NOMO-1 treated with dmso at 0.1 percent for 144 hours (cell line): ENCODE data around the gene MYBPC3.

Experiments used
- DNase-seq: peaks from one replicate; lab custom pipeline; 2025; ENCODE audit not compliant: unreplicated experiment; lab: John Stamatoyannopoulos, UW

MYBPC3 gene

DNA sequence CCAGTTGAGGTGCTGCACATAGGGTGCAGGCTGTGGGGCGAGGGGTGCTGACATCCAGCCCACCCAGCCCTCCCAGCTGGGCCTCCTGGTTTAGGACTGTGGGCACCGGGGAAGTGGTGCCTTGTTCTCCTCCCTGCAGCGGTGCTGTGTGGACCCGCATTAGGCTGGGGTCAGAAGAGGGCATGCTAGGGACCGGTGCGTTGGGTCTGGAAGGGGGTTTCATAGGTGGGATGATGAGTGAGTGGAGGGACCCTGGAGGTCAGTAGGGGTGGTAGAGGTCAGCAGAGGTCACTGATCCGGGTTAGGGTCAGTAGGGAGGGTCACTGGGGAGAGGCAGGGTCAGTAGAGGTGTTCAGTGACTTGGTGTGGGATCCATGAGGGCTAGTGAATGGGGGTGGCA lies 6.7 kb upstream of the MYBPC3 start:
- DNase-seq = no peak

DNA sequence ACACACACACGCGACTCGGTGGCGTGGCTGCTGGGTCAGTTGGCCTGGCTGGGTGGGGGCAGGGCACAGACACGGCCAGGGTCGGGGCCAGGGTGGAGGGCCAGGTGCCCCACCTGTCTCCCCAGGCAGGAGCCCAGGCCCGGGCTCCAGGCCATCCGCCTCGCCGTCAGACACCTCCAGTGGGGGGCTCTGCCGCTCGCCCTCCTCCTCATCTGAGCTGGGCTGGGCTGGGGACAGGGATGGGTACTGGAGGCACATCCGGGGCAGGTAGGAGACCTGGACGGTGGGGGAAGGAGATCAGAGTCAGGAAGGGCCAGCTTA lies 6.2 kb upstream of the MYBPC3 start:
- DNase-seq = no peak

GRCh38 chr11:47357985-47358730 lies 5.7 kb upstream of the MYBPC3 start:
- DNase-seq = no peak

GRCh38 chr11:47356998-47357329 lies 4.5 kb upstream of the MYBPC3 start:
- no peak for DNase-seq

DNA sequence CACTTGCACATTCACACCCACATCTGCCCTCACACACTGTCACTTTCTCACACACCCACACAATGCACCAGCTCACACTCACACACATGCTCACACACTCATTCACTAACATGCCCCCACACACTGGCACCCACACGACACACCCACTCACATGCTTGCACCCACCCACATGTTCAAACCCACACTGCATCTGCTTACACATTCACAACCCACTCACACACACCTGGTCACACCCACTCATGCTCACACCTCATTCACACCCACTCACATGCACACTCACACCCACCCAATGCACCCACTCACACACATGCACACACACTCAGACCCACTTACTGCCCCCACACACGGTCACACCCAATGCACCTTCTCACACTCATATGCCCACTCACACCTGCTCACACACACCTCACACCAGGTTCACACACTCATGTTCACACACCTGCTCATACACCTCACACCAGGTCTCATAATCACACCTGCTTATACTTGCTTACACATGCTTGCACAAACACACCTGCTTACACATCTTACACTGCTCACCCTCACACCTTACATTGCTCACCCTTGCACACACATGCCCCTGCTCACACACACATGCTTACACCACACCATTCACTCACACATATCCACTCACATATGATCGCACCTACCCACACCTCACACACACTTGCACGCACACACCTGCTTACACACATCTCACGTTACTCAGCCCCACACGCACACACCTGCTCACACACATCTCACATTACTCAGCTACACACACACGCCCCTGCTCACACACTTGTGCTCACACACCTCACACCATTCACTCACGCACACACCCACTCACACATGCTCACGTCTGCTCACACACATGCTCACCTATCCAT lies 3.9 kb upstream of the MYBPC3 start:
- DNase-seq = no peak

GRCh38 chr11:47355283-47356128 lies 3.0 kb upstream of the MYBPC3 start:
- DNase-seq = peak; percentile 21

- DNase-seq = no peak
Observed at GRCh38 chr11:47354913-47355282, 2.4 kb upstream of the MYBPC3 start.

DNA sequence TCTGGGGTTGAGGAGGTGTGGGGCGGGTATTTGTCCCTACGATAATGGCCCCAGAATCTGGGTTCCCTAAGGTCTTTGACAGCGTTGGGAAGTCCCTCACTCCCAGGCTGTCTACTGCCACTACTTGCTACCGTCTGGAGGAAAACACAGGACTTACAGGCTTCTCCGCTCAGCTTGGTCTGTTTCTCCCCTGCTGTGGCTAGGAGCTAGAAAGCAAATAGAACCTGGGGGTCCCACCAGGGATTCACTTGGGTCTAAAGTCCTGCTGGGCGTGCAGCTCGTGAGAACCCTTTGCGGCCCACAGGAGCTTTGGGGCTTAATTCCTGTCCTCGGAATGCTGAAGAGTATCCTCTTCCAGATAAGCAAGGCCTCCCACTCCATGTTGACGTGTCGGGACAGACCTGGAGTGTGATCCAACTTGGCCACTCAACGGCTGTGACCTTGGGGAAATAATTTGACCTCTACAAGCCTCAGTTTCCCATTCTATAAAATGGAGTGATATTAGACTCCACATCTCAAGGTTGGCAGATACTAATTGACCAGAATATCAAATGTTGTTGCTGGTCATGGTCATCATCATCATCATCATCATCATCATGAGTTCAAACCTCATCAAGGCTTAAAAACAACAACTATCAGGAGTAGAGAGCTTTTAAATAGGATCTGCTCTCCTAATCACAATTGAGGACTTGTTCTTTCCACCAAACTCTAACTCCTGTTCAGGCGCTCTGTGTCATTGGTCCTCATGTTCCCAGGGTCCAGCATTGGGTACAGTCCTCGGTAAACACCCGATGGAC lies 1.7 kb upstream of the MYBPC3 start:
- DNase-seq = no peak

DNA sequence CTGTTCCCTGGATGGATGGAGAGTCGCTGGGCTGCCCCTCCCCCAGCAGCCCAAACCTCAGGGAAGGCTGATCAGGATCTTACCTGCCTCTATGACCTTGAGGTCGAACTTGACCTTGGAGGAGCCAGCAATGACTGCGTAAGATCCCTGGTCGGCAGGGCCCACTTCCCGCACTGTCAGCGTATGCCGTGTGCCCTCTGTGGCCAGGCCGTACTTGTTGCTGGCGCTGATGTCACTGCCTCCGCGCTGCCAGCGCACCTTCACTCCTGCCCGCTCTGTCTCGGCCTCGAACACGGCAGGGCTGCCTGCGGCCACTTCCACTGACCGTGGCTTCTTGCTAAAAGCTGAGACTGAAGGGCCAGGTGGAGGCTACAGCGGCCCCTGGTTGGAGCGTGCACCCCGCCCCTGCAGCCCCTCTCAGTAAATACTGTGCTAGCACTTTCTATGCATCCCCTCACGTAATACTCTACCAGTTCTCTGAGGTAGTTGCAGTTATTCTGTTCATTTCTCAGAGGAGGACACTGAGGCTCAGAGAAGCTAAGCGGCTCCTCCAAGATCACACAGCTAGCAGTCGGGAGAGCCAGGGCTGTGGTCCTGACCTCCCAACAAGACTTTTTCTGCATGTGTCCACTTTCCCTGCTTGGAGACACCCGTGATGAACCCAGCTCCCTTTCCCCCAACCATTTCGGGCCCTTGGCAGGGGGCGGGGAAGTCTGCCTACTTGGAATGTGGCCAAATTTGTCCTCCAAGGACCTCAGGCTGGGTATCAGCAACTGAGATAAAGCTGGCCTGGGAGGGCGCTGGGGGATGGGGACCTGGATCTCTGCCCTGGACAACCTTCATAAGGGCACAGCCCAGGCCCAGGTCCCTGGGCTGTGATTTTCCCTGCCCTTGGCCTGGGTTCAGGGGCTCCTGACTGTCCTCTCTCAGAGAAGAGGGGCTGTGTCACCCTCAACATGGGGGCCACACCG lies 1.1 kb downstream of the MYBPC3 start:
- no peak for DNase-seq

- DNase-seq = no peak
Observed at GRCh38 chr11:47350315-47350714, 2.2 kb downstream of the MYBPC3 start.

DNA sequence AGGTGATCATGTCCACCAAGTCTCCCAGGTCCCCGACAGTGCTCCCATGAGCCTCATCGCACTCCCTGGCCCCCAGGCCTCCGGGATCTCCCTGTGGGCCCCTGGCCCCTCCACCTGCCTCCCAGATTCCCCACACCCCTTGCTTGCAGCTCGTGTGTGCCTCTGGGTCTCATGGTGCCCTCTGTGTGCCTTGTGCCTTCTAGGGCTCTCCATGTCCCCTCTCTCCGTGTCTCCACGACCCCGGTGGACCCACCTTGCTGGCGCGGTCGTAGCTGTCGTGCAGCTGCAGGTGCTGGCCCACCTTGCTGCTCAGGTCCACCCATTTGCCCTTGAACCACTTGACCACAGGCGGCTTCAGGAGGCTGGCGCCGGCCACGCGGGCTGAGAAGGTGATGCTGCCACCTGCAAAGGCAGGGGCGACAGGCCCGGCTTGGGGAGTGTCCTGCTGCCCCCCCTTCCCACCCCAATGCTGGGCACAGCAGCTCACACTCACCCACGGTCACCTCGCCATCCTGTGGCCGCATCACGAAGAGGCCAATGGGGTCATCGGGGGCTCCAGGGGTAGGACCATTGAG lies 2.9 kb downstream of the MYBPC3 start:
- DNase-seq = no peak

DNA sequence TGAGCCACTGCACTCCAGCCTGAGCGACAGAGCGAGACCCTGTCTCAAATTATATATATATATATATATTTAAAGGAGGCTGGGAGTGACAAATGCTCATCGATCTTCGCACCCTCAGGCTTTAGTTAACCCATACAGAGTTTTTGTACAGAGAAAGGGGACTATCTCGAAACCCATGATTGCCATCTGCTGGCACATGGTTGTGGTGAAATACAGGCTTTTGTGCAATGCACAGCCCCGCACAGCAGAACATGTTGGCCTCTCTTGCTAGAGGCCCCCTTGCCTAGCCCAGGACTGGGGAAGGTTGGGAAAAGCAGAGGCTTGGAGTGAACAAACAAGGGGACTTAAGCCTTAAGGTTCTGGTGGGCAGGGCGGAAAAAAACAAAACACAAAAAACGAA lies 3.6 kb downstream of the MYBPC3 start:
- DNase-seq = peak; percentile 35

- DNase-seq = no peak
Observed at GRCh38 chr11:47348131-47348802, 4.2 kb downstream of the MYBPC3 start.

GRCh38 chr11:47347137-47347536 lies 5.4 kb downstream of the MYBPC3 start:
- DNase-seq = no peak

DNA sequence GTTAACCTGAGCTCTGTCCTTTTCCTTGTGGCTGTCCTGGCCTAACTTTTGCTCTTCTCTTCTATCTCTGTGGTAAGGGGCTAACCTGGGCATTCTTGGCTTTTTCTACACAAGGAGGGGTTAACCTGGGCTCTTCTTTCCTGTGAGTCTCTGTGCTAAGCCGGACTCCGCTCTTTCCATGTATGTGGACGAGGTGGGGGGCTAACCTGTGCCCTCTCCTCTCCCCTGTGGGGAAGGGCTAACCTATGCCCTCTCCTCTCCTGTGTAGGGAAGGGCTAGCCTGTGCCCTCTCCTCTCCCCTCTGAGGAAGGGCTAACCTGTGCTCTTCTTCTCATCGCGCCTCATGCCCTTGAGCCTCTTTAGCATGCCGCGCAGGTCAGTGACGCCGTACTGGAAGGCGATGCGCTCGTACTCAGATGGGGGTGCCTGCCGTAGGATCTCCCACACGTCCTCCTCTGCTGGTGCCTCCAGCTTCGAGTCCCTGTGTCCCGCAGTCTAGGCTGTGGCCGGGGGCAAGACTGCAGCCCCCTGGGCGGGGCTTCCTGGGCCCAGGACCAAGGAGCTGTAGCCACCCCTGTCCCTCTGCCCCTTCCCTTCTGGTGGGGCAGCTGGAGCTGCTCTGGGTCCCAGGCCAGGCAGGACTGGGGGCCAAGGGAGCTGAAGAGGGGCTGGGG lies 6.5 kb downstream of the MYBPC3 start:
- DNase-seq = no peak

GRCh38 chr11:47342854-47343253 lies 9.6 kb downstream of the MYBPC3 start:
- DNase-seq = no peak

DNA sequence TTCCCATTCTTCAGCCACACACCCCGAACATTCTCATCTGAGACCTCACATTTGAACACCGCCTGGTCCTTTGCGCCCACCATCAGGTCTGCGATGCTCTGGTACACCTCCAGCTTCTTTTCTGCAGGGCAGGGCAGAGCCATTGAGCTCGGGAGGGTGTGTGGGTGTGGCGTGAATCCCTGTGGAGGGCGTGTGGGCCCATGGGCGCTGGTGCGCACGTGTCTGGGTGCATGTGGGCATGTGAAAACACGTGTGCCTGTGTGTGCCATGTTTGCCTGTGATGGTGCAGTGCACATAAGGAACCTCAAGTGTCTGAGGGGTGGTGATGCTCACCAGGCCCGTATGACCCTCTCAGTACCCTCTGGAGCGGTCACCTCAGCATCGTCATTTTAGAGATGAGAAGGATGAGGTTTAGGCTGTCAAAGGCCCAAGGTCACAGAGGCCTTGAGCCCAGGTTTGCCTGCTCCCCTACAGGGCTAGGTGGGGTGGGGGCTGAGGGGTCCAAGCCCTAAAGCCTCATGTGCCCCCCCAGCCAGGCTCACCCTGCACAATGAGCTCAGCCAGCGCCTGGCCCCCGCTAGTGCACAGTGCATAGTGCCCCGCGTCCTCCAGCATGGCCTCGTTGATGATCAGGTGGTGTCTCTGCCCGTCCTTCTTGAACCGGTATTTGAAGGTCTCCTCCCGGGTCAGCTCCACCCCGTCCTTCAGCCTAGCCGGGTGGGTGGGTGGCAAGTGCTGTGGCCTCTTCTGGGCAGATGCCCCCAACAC lies 10.3 kb downstream of the MYBPC3 start:
- no peak for DNase-seq
